ENCODE data around the gene HCFC1R1. TPM values are rescaled to one million over a fixed set of nuclear protein-coding genes. Genes with fewer than 3 reads are reported as not detected.
A peak's percentile ranks its signal among the peaks of the same experiment; 100 is the strongest.

The HCFC1R1 gene
- total RNA-seq, 2 donors from 2014 or later: 49.8 to 59.1 TPM

DNA sequence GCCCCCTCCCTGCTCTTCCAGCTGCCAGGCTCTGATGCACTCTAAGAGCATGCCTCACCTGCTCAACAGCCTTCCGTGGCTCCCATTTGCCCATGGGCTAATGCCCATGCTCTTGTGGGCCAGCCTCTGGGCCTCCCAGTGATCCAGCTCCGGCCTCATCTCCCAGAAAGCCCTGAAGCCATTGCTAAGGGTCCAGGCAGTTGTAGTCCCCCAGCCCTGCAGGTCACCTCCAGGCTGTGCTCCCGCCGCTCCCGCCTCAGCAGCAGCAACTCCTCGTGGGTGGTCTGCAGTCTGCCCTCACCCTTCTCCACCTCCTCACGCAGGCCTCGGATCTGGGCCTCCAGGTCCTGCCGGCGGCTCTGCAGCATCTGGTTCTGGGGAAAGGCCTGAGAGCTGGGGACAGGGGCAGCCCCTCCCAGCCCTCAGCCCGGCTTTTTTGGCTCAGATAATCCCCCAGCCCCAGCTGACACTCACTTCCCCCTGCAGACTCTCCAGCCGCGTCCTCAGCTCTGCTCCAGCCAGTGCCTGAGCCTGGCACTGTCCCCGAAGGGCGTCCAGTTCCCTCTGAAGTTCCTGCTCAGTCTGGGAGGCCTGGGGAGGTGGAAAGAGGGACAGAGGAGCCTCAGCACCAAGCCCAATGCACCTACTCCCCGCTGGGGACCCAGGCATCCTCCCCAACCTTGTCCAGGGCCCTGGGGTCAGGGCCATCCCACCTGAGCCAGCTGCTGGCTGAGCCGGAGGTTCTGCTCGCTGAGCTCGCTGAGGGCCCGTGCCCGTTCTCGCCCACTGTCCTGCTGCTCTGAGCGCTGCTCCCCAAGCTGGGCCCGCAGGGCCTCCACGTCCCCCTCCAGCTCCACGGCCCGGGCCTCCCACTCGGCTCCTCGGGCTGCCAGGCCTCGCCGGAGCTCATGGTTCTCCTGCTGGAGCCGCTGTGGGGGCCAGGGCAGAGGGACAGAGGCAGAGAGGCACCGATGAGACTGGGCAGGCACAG is 6.8 kb upstream of the HCFC1R1 start:
- H3K9me3 Mint-ChIP-seq: no peaks in the 10 kb centered on the region
- Histone ChIP-seq H3K9ac (ENCODE audit: extremely low read depth, low read length, poor library complexity, severe bottlenecking) (no peak overlapping the region), H3K27ac (ENCODE audit: low read depth, low read length) (no peak overlapping the region), H3K27me3 (ENCODE audit: control insufficient read depth, insufficient read depth, low read length, poor library complexity, severe bottlenecking) (peaks cover 34% of the 10 kb centered on the region), H3K4me1 (ENCODE audit: control insufficient read depth, insufficient read depth, low read length) (no peaks in the 10 kb centered on the region), H3K4me3 (ENCODE audit: low read length) (no peak overlapping the region), H3K9me3 (ENCODE audit: control insufficient read depth, low read length) (no peaks in the 10 kb centered on the region), H3K36me3 (ENCODE audit: control insufficient read depth, insufficient read depth, low read length) (peaks cover 19% of the 10 kb centered on the region)
- TF ChIP-seq, protein P1, sequence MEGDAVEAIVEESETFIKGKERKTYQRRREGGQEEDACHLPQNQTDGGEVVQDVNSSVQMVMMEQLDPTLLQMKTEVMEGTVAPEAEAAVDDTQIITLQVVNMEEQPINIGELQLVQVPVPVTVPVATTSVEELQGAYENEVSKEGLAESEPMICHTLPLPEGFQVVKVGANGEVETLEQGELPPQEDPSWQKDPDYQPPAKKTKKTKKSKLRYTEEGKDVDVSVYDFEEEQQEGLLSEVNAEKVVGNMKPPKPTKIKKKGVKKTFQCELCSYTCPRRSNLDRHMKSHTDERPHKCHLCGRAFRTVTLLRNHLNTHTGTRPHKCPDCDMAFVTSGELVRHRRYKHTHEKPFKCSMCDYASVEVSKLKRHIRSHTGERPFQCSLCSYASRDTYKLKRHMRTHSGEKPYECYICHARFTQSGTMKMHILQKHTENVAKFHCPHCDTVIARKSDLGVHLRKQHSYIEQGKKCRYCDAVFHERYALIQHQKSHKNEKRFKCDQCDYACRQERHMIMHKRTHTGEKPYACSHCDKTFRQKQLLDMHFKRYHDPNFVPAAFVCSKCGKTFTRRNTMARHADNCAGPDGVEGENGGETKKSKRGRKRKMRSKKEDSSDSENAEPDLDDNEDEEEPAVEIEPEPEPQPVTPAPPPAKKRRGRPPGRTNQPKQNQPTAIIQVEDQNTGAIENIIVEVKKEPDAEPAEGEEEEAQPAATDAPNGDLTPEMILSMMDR (conservative IDR thresholded peaks at IDR 0.05): no peak
- H3K4me3 Mint-ChIP-seq: no peak overlapping the region
- WGBS, 2 experiments (ENCODE audit: insufficient coverage in 1 of 2, insufficient read length in 1 of 2): 83 to 92% methylated on average over 12 to 33 of the region's 33 CpGs
- peak; percentile 47 for DNase-seq
- peaks cover 21% of the 10 kb centered on the region for H3K36me3 Mint-ChIP-seq (ENCODE audit: low read depth)
- no peaks in the 10 kb centered on the region for H3K4me1 Mint-ChIP-seq
- no peak overlapping the region for H3K27ac Mint-ChIP-seq
- H3K27me3 Mint-ChIP-seq (ENCODE audit: insufficient read depth): peaks cover 49% of the 10 kb centered on the region

DNA sequence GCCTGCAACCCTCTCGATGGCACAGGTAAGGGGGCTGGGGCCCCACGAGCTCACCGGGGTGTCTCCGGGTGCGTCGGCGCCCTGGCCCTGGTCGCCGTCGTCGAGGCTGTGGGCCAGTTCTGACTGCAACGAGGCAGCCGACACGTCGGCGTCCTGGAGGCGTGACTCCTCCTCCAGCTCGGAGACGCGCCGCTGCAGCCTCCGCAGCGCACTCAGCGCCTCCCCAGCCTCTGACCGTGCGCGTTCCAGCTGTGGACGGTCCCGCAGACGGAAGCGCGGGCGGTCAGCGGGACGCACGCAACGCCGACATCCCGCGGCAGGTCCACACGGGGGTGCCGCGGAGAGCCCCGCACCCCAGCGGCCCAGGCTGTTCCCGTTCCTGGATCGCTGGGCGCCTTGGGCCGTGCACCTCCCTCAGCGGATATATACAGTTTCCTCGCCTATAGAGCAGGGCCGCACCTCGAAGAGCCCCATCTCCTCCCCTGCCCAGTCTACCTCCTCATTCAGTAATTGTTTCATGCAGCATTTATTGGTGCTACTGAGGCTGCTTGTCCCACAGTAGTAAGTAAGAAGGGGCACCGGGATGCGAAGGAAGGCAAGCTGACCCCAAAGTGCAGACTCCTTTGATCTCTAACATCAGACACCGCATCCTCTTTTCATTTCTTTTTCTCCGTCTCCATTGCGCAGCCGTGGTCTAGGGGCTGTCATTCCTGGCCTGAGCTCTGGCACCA is 5.9 kb upstream of the HCFC1R1 start:
- Mint-ChIP-seq H3K27me3 (ENCODE audit: insufficient read depth) (peaks cover 40% of the 10 kb centered on the region), H3K27ac (no peak overlapping the region), H3K36me3 (ENCODE audit: low read depth) (peaks cover 21% of the 10 kb centered on the region), H3K4me3 (no peak overlapping the region), H3K9me3 (no peaks in the 10 kb centered on the region), H3K4me1 (no peaks in the 10 kb centered on the region)
- no peak overlapping the region for H3K27ac ChIP-seq (ENCODE audit: low read depth, low read length)
- H3K4me3 ChIP-seq (ENCODE audit: low read length): no peak overlapping the region
- H3K36me3 ChIP-seq (ENCODE audit: control insufficient read depth, insufficient read depth, low read length): peaks cover 19% of the 10 kb centered on the region
- DNase-seq: peak; percentile 50
- no peaks in the 10 kb centered on the region for H3K4me1 ChIP-seq (ENCODE audit: control insufficient read depth, insufficient read depth, low read length)
- peaks cover 26% of the 10 kb centered on the region for H3K27me3 ChIP-seq (ENCODE audit: control insufficient read depth, insufficient read depth, low read length, poor library complexity, severe bottlenecking)
- no peak overlapping the region for H3K9ac ChIP-seq (ENCODE audit: extremely low read depth, low read length, poor library complexity, severe bottlenecking)
- WGBS, 2 experiments (ENCODE audit: insufficient coverage in 1 of 2, insufficient read length in 1 of 2): 90 to 91% methylated on average over 44 to 59 of the region's 59 CpGs
- no peaks in the 10 kb centered on the region for H3K9me3 ChIP-seq (ENCODE audit: control insufficient read depth, low read length)
- TF ChIP-seq, protein P1 (conservative IDR thresholded peaks at IDR 0.05): no peak

DNA sequence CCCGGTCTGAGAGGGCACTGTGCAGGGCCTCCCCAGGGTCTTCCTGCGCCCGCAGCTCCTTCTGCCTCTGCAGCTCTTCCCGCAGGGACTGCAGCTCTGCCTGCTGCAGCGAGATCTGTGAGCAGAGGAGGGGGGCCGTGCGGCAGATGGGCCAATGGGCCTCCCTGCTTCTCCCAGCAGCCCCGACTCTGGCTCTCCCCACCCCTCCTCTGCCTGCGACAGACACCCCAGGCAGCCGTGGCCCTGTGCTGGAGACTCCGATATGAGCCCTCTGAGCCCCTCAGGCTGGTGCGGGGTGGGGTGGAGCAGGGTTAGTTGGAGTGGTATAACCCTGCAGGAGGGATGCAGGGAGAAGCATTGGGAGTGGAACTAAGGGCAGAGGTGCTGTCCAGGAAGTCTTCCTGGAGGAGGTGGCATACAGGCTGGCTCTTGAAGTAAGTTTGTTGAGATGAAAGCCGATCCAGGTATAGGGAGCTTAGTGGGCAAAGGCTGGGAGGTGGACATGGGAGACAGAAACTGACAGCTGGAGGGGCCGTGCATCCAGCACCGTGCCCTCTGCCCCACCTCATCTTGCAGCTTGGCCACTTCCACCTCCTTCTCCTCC is 5.1 kb upstream of the HCFC1R1 start:
- no peak overlapping the region for H3K27ac Mint-ChIP-seq

More for the DNA sequence above, 5.1 kb upstream of the HCFC1R1 start:
- Histone ChIP-seq H3K9ac (ENCODE audit: extremely low read depth, low read length, poor library complexity, severe bottlenecking) (no peak overlapping the region), H3K4me1 (ENCODE audit: control insufficient read depth, insufficient read depth, low read length) (no peaks in the 10 kb centered on the region), H3K27ac (ENCODE audit: low read depth, low read length) (no peak overlapping the region), H3K4me3 (ENCODE audit: low read length) (no peak overlapping the region), H3K27me3 (ENCODE audit: control insufficient read depth, insufficient read depth, low read length, poor library complexity, severe bottlenecking) (peaks cover 18% of the 10 kb centered on the region), H3K36me3 (ENCODE audit: control insufficient read depth, insufficient read depth, low read length) (peaks cover 19% of the 10 kb centered on the region), H3K9me3 (ENCODE audit: control insufficient read depth, low read length) (no peaks in the 10 kb centered on the region)
- Mint-ChIP-seq H3K36me3 (ENCODE audit: low read depth) (peaks cover 21% of the 10 kb centered on the region), H3K4me1 (peaks cover 3% of the 10 kb centered on the region), H3K27me3 (ENCODE audit: insufficient read depth) (peaks cover 37% of the 10 kb centered on the region), H3K4me3 (no peak overlapping the region), H3K9me3 (no peaks in the 10 kb centered on the region)
- TF ChIP-seq, protein P1 (conservative IDR thresholded peaks at IDR 0.05): no peak
- 86 to 89% methylated on average over 6 to 15 of the region's 15 CpGs for WGBS, 2 experiments (ENCODE audit: insufficient coverage in 1 of 2, insufficient read length in 1 of 2)
- DNase-seq: no peak
